CD4-positive, CD25-positive, alpha-beta regulatory T cell (primary cell): Measurements from ENCODE around the gene OTOP3. TPM values are rescaled to one million over a fixed set of nuclear protein-coding genes. Genes with fewer than 3 reads are reported as not detected.

Experiments used
- ATAC-seq, 2 donors: fragments of 150-1000 bp; cut with Tn5 transposase; one replicate each; pipeline ENCODE4 v1.10.0; 2021; ENCODE audit warnings: low read depth in 2 of 2, moderate number of reproducible peaks in 2 of 2, moderate library complexity in 1 of 2
- DNase-seq, 3 donors: peaks; one replicate each; pipeline versions ENCODE4 v3.0.0 to v3.0.0-alpha.2; 2012 to 2022; ENCODE audit warnings: mixed read lengths in 1 of 3
- H3K27ac ChIP-seq: one replicate; pipeline ENCODE4 v1.7.0; 2013; ENCODE audit warnings: mild to moderate bottlenecking, low read length; ENCODE audit not compliant: insufficient read depth, poor library complexity, severe bottlenecking
- H3K27me3 ChIP-seq: one replicate; pipeline ENCODE4 v1.7.0; 2013; ENCODE audit warnings: low read length; ENCODE audit not compliant: control insufficient read depth, insufficient read depth
- H3K36me3 ChIP-seq: one replicate; pipeline ENCODE4 v1.7.0; 2013; ENCODE audit warnings: mild to moderate bottlenecking, low read length, moderate library complexity; ENCODE audit not compliant: control insufficient read depth, insufficient read depth
- H3K4me1 ChIP-seq: 2 replicates; pipeline ENCODE4 v1.7.0; 2013; ENCODE audit warnings: mild to moderate bottlenecking, low read length; ENCODE audit not compliant: insufficient read depth, control insufficient read depth, poor library complexity, severe bottlenecking
- H3K4me3 ChIP-seq: one replicate; pipeline ENCODE4 v1.7.0; 2013; ENCODE audit warnings: low read depth, mild to moderate bottlenecking, low read length, moderate library complexity
- H3K9me3 ChIP-seq, 2 experiments: 1 replicate in 1 of 2; 2 replicates in 1 of 2; pipeline ENCODE4 v1.7.0; 2013; ENCODE audit warnings: low read length in 2 of 2, mild to moderate bottlenecking in 1 of 2, moderate library complexity in 1 of 2; ENCODE audit not compliant: control insufficient read depth in 2 of 2
- H3K27ac Mint-ChIP-seq, 3 donors: one replicate each; pipeline ENCODE4 v1.8.0; 2020 to 2022; ENCODE audit warnings: mild to moderate bottlenecking in 3 of 3, mixed read lengths in 3 of 3, moderate library complexity in 2 of 3
- H3K27me3 Mint-ChIP-seq: one replicate; pipeline ENCODE4 v1.8.0; 2022; ENCODE audit warnings: mild to moderate bottlenecking, mixed read lengths
- H3K36me3 Mint-ChIP-seq: one replicate; pipeline ENCODE4 v1.8.0; 2020; ENCODE audit warnings: mixed read lengths
- H3K4me1 Mint-ChIP-seq, 4 donors: one replicate each; pipeline ENCODE4 v1.8.0; 2020 to 2022; ENCODE audit warnings: mixed read lengths in 4 of 4, mild to moderate bottlenecking in 1 of 4
- H3K4me3 Mint-ChIP-seq, 4 donors: one replicate each; pipeline ENCODE4 v1.8.0; 2020 to 2022; ENCODE audit warnings: mild to moderate bottlenecking in 4 of 4, mixed read lengths in 4 of 4, moderate library complexity in 3 of 4
- H3K9me3 Mint-ChIP-seq, 7 donors: one replicate each; pipeline ENCODE4 v1.8.0; 2020 to 2022; ENCODE audit warnings: mixed read lengths in 7 of 7, mild to moderate bottlenecking in 3 of 7, moderate library complexity in 2 of 7
- polyA plus RNA-seq, 4 donors: library from polyadenylated mRNA; unstranded; fragments of 300-500 nt; fragmentation: Illumina TruSeq; gene quantifications; one replicate each; pipeline ENCODE4 v1.2.3, GENCODE V29; 2021
- total RNA-seq: library from RNA; stranded (reverse); gene quantifications from one replicate; pipeline ENCODE4 v1.2.3, GENCODE V29; 2022

OTOP3 gene
- total and polyA plus RNA-seq, 5 donors from 2014 or later: not detected

- H3K27me3 Mint-ChIP-seq: peaks cover 42% of the 10 kb centered on the region
- peaks cover 2% of the 10 kb centered on the region for H3K27me3 ChIP-seq
Observed at GRCh38 chr17:74919440-74920305, 16.0 kb upstream of the OTOP3 start.

GRCh38 chr17:74920306-74920620 is 15.4 kb upstream of the OTOP3 start:
- Mint-ChIP-seq H3K9me3 (peaks cover 0 to 1% (median 0%) of the 10 kb centered on the region in 7 donors), H3K4me3 (no peak overlapping the region), H3K27me3 (peaks cover 47% of the 10 kb centered on the region), H3K36me3 (no peaks in the 10 kb centered on the region), H3K27ac (no peak overlapping the region), H3K4me1 (peaks cover 0 to 22% (median 0%) of the 10 kb centered on the region in 4 donors)
- H3K4me1 ChIP-seq: peaks cover 19% of the 10 kb centered on the region
- H3K4me3 ChIP-seq: no peak overlapping the region
- no peaks in the 10 kb centered on the region for H3K36me3 ChIP-seq
- H3K27ac ChIP-seq: no peak overlapping the region
- ATAC-seq: no peak
- no peak for DNase-seq
- no peaks in the 10 kb centered on the region for H3K9me3 ChIP-seq
- peaks cover 2% of the 10 kb centered on the region for H3K27me3 ChIP-seq

More at GRCh38 chr17:74919440-74920305, 16.0 kb upstream of the OTOP3 start:
- Mint-ChIP-seq H3K36me3 (no peaks in the 10 kb centered on the region), H3K4me3 (no peak overlapping the region), H3K27ac (no peak overlapping the region), H3K9me3 (peaks cover 0 to 1% (median 0%) of the 10 kb centered on the region in 7 donors), H3K4me1 (peaks cover 0 to 16% (median 0%) of the 10 kb centered on the region in 4 donors)
- peak in 1 of 3 donors; percentile 14 for DNase-seq
- H3K9me3 ChIP-seq: no peaks in the 10 kb centered on the region
- no peaks in the 10 kb centered on the region for H3K36me3 ChIP-seq
- H3K4me3 ChIP-seq: no peak overlapping the region
- no peak for ATAC-seq
- no peak overlapping the region for H3K27ac ChIP-seq
- H3K4me1 ChIP-seq: peaks cover 19% of the 10 kb centered on the region

- H3K9me3 ChIP-seq: no peaks in the 10 kb centered on the region
Observed at GRCh38 chr17:74920642-74921025, 15.1 kb upstream of the OTOP3 start.

GRCh38 chr17:74921026-74921681 is 14.5 kb upstream of the OTOP3 start:
- Mint-ChIP-seq H3K27me3 (peaks cover 56% of the 10 kb centered on the region), H3K9me3 (peaks cover 0 to 1% (median 0%) of the 10 kb centered on the region in 7 donors), H3K4me1 (peaks cover 0 to 22% (median 0%) of the 10 kb centered on the region in 4 donors), H3K27ac (no peak overlapping the region), H3K36me3 (no peaks in the 10 kb centered on the region), H3K4me3 (peak overlapping the region in 1 of 4 donors; percentile 54)
- H3K9me3 ChIP-seq: no peaks in the 10 kb centered on the region
- DNase-seq (no peak), ATAC-seq (no peak)
- no peak overlapping the region for H3K4me3 ChIP-seq
- H3K27ac ChIP-seq: no peak overlapping the region
- H3K36me3 ChIP-seq: no peaks in the 10 kb centered on the region
- peaks cover 6% of the 10 kb centered on the region for H3K27me3 ChIP-seq
- peaks cover 19% of the 10 kb centered on the region for H3K4me1 ChIP-seq

More at GRCh38 chr17:74920642-74921025, 15.1 kb upstream of the OTOP3 start:
- peaks cover 0 to 22% (median 0%) of the 10 kb centered on the region in 4 donors for H3K4me1 Mint-ChIP-seq
- no peak overlapping the region for H3K27ac ChIP-seq
- H3K27me3 ChIP-seq: peaks cover 3% of the 10 kb centered on the region
- H3K27ac Mint-ChIP-seq: no peak overlapping the region
- H3K36me3 ChIP-seq: no peaks in the 10 kb centered on the region
- peak overlapping the region in 1 of 4 donors; percentile 54 for H3K4me3 Mint-ChIP-seq
- DNase-seq (no peak), ATAC-seq (no peak)
- no peak overlapping the region for H3K4me3 ChIP-seq
- H3K36me3 Mint-ChIP-seq: no peaks in the 10 kb centered on the region
- H3K4me1 ChIP-seq: peaks cover 19% of the 10 kb centered on the region
- H3K9me3 Mint-ChIP-seq: peaks cover 0 to 1% (median 0%) of the 10 kb centered on the region in 7 donors
- H3K27me3 Mint-ChIP-seq: peaks cover 51% of the 10 kb centered on the region

GRCh38 chr17:74921769-74922168 is 13.9 kb upstream of the OTOP3 start:
- Histone ChIP-seq H3K27ac (no peak overlapping the region), H3K27me3 (peaks cover 6% of the 10 kb centered on the region), H3K36me3 (no peaks in the 10 kb centered on the region), H3K4me3 (no peak overlapping the region), H3K9me3 (no peaks in the 10 kb centered on the region), H3K4me1 (peaks cover 19% of the 10 kb centered on the region)
- H3K4me1 Mint-ChIP-seq: peaks cover 0 to 22% (median 0%) of the 10 kb centered on the region in 4 donors
- H3K36me3 Mint-ChIP-seq: no peaks in the 10 kb centered on the region
- peaks cover 0 to 1% (median 0%) of the 10 kb centered on the region in 7 donors for H3K9me3 Mint-ChIP-seq
- no peak for ATAC-seq
- no peak for DNase-seq
- H3K27me3 Mint-ChIP-seq: peaks cover 62% of the 10 kb centered on the region
- H3K27ac Mint-ChIP-seq: no peak overlapping the region
- no peak overlapping the region for H3K4me3 Mint-ChIP-seq

- Mint-ChIP-seq H3K9me3 (peaks cover 0 to 1% (median 0%) of the 10 kb centered on the region in 7 donors), H3K27ac (no peak overlapping the region), H3K4me1 (peaks cover 0 to 22% (median 0%) of the 10 kb centered on the region in 4 donors), H3K27me3 (peaks cover 64% of the 10 kb centered on the region), H3K4me3 (peak overlapping the region in 2 of 4 donors; percentile 54 to 67), H3K36me3 (no peaks in the 10 kb centered on the region)
- Histone ChIP-seq H3K27me3 (peaks cover 9% of the 10 kb centered on the region), H3K36me3 (no peaks in the 10 kb centered on the region), H3K9me3 (no peaks in the 10 kb centered on the region), H3K4me3 (no peak overlapping the region), H3K27ac (no peak overlapping the region), H3K4me1 (peaks cover 19% of the 10 kb centered on the region)
- DNase-seq (no peak), ATAC-seq (no peak)
Observed at GRCh38 chr17:74922172-74922571, 13.5 kb upstream of the OTOP3 start.

GRCh38 chr17:74922694-74923537 is 12.8 kb upstream of the OTOP3 start, which contains the start of gene USH1G:
TSS of gene USH1G (minus strand) at chr17:74923255. CDS start at chr17:74923073, 182 bp downstream.
- Mint-ChIP-seq H3K9me3 (peaks cover 0 to 1% (median 0%) of the 10 kb centered on the region in 7 donors), H3K27me3 (peaks cover 68% of the 10 kb centered on the region), H3K4me1 (peaks cover 0 to 22% (median 0%) of the 10 kb centered on the region in 4 donors), H3K4me3 (peak within 1 kb of the TSS in 3 of 4 donors; percentile 54 to 67 (median 58)), H3K27ac (no peak within 1 kb of the TSS), H3K36me3 (no peaks in the 10 kb centered on the region)
- DNase-seq (no peak), ATAC-seq (peak; percentile 22 to 26)
- H3K4me1 ChIP-seq: peaks cover 19% of the 10 kb centered on the region
- H3K36me3 ChIP-seq: no peaks in the 10 kb centered on the region
- no peak within 1 kb of the TSS for H3K27ac ChIP-seq
- H3K4me3 ChIP-seq: no peak within 1 kb of the TSS
- peaks cover 9% of the 10 kb centered on the region for H3K27me3 ChIP-seq
- no peaks in the 10 kb centered on the region for H3K9me3 ChIP-seq
